HG02852 (cell line): ENCODE results near the gene CTDSPL.
A peak's percentile ranks its signal among the peaks of the same experiment; 100 is the strongest.

ENCODE experiments used
- ATAC-seq: cut with Tn5 transposase; IDR thresholded peaks from one replicate; pipeline ENCODE4 v1.9.1; 2021; ENCODE audit warnings: mild to moderate bottlenecking, moderate library complexity; ENCODE audit not compliant: unreplicated experiment

Gene CTDSPL

GRCh38 chr3:37997342-37997741 lies 135.7 kb downstream of the CTDSPL start:
- ATAC-seq = no peak

- no peak for ATAC-seq
These were observed 136.2 kb downstream of the CTDSPL start for GRCh38 chr3:37997791-37998370.

- no peak for ATAC-seq
These were observed 138.2 kb downstream of the CTDSPL start for GRCh38 chr3:37999836-38000235.

GRCh38 chr3:38000242-38000916 lies 138.7 kb downstream of the CTDSPL start:
- ATAC-seq = no peak

GRCh38 chr3:38000965-38001455 lies 139.3 kb downstream of the CTDSPL start:
- ATAC-seq = no peak

GRCh38 chr3:38001456-38002081 lies 139.9 kb downstream of the CTDSPL start:
- ATAC-seq = no peak

GRCh38 chr3:38002291-38002876 lies 140.7 kb downstream of the CTDSPL start:
- no peak for ATAC-seq

GRCh38 chr3:38002940-38003339 lies 141.3 kb downstream of the CTDSPL start:
- no peak for ATAC-seq

- ATAC-seq = peak; percentile 31
These were observed 141.7 kb downstream of the CTDSPL start for GRCh38 chr3:38003371-38003816.

- no peak for ATAC-seq
These were observed 142.2 kb downstream of the CTDSPL start for GRCh38 chr3:38003817-38004414.

- peak; percentile 57 for ATAC-seq
These were observed 142.9 kb downstream of the CTDSPL start for GRCh38 chr3:38004415-38005075.

GRCh38 chr3:38005076-38006020 lies 143.7 kb downstream of the CTDSPL start:
- ATAC-seq = no peak

- ATAC-seq = no peak
These were observed 144.4 kb downstream of the CTDSPL start for GRCh38 chr3:38006031-38006430.

- no peak for ATAC-seq
These were observed 144.8 kb downstream of the CTDSPL start for GRCh38 chr3:38006445-38006995.

- no peak for ATAC-seq
These were observed 146.0 kb downstream of the CTDSPL start for GRCh38 chr3:38007754-38008090.

GRCh38 chr3:38008191-38008701 lies 146.6 kb downstream of the CTDSPL start:
- ATAC-seq = no peak

- ATAC-seq = no peak
These were observed 147.4 kb downstream of the CTDSPL start for GRCh38 chr3:38008971-38009580.

- ATAC-seq = no peak
These were observed 148.3 kb downstream of the CTDSPL start for GRCh38 chr3:38009807-38010591.
